HG02840 (cell line): ENCODE data around the gene ENOPH1.
"Not testable (repeated sequence)": the region's sequence is repeated elsewhere in the genome, so short reads cannot be mapped to it uniquely, and the experiment has no call there.

Experiments
- ATAC-seq: cut with Tn5 transposase; IDR thresholded peaks from one replicate; pipeline ENCODE4 v1.9.1; 2021; ENCODE audit warnings: mild to moderate bottlenecking, moderate library complexity, moderate number of reproducible peaks; ENCODE audit not compliant: unreplicated experiment, low FRiP score

ENOPH1 gene

GRCh38 chr4:82463221-82463620, 32.8 kb downstream of the ENOPH1 start:
- ATAC-seq: no peak

DNA sequence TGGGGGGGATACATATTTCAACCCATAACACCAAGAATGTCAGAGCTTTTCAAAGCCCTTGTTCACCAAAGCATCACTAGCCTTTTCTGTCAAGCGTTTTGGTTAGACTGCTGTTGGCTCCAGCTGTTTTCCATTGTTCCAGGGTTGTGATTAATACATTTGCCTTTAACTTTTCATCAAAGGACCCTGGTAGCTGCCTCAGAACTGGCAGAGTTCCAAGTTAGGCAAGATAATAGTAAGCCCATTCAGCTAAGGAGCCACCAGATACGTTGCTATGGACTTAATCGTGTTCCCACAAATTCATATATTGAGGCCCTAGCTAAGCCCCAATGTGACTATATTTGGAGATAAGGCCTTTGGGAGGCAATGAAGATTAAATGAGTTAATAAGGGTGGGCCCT, 37.1 kb downstream of the ENOPH1 start:
- no peak for ATAC-seq

DNA sequence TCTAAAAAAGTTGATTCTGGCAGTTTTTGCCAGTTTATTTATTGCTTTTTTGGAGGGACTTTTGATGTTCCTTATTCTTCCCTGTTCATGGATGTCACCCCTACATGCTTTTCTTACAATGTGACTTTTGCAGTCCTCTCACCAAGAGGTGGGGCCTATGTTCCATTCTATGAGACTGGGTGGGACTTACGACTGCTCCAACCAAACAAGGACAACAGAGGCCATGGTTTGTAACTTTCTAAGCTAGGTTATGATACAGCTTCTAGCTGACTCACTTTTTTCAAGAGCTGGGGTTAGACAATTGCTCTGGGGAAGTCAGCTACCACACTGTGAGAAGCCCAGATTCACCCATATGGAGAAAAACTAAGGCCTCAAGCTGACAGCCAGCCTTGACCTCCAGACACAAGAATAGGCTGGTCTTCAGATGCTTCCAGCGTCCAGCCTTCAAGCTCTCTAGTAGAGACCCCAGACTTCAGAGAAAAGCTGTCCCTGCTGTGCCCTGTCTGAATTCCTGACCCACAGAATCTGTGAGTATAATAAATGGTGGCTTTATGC, 39.5 kb downstream of the ENOPH1 start:
- no peak for ATAC-seq

DNA sequence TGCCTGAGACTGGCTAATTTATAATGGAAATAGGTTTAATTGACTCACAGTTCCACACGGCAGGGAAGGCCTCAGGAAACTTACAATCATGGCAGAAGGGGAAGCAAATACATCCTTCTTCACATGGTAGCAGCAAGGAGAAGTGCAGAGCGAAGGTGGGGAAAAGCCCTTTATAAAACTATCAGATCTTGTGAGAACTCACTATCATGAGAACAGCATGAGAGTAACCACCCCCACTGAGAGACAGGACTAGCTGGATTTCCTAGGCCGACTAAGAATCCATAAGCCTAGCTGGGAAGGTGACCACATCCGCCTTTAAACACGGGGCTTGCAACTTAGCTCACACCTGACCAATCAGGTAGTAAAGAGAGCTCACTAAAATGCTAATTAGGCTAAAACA, 42.7 kb downstream of the ENOPH1 start:
- not testable (repeated sequence) for ATAC-seq

DNA sequence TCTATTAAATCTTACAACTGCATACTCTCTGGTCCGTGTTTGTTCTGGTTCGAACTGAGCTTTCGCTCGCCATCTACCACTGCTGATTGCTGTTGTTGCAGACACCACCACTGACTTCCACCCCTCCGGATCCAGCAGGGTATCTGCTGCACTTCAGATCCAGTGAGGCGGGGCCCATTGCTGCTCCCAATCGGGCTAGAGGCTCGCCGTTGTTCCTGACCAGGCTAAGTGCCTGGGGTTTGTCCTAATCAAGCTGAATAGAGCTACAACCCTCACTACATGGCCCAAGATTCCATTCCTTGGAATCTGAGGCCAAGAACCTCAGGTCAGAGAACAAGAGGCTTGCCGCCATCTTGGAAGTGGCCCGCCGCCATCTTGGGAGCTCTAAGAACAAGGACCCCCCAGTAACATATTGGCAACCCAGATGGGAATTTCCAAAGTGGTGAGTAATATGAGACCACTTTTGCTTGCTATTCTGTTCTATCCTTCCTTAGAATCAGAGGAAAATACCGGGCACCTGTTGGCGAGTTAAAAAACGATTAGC, 43.3 kb downstream of the ENOPH1 start:
- ATAC-seq: no peak

GRCh38 chr4:82475931-82476330, 45.5 kb downstream of the ENOPH1 start:
- ATAC-seq: not testable (repeated sequence)

DNA sequence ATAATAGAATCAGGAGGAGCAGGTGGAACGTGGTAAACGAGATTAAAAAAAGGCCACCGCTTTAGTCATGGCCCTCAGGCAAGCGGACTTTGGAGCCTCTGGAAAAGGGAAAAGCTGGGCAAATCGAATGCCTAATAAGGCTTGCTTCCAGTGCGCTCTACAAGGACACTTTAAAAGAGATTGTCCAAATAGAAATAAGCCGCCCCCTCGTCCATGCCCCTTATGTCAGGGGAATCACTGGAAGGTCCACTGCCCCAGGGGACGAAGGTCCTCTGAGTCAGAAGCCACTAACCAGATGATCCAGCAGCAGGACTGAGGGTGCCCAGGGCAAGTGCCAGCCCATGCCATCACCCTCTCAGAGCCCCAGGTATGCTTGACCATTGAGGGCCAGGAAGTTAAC, 47.1 kb downstream of the ENOPH1 start:
- ATAC-seq: not testable (repeated sequence)

- no peak for ATAC-seq
Observed at GRCh38 chr4:82479562-82479961, 49.2 kb downstream of the ENOPH1 start.

- ATAC-seq: no peak
Observed at GRCh38 chr4:82480771-82481505, 50.5 kb downstream of the ENOPH1 start.

GRCh38 chr4:82481506-82481840, 51.1 kb downstream of the ENOPH1 start:
- ATAC-seq: no peak

DNA sequence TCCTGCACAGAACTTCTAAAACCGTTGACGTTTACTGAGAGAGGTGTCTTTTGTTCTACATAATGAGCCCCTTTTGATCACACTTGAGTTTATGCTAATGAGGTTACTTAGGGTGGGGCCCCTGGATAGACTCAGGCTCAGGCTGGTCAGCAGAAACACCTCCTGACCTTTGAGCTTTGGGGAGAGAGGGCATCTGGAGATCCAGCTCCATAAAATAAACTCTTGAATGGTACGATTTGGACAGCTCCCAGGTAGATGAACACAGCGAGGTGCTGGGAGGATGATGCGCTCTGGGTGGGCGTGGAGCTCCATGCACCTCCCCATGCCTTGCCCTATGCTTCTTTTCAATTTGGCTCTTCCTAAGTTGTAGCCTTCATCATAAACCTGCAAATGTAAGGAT, 52.0 kb downstream of the ENOPH1 start:
- ATAC-seq: no peak

DNA sequence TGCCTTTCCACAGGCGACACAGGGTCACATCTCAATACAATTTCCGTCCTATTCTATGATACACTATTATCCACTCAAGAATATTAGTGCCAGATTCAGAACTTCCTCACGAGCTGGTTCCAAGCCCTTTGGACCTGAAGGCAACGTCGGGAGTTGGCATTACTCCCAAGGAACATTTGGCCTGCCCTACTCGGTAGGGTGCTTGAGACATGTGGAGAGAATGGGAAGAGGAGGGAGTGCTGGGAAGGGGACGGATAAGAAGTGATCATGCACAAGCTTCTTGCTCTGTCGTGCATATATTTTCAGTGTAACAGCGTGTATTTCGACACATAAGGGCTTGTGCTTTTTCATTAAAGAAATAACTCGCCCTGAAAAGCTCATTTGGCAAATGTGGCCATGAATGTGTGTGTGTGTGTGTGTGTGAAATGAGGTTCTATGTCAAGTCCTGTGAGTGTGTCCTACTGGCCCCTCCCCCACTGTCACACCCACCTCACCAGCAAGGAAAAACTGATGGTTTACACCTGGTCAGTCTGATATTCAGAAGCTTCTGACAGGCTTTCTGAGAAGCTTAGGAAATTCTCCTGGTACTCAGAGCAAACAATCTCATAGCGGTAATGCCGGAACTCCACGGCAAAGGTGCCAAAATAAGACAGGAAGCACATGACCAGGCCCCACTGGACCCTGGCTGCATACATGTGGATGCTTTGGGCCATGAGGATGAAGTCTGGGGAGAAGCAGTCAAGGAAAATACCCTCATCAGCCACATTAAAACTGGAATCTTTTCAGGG, 54.8 kb downstream of the ENOPH1 start:
- no peak for ATAC-seq

- ATAC-seq: no peak
Observed at GRCh38 chr4:82489076-82489475, 58.7 kb downstream of the ENOPH1 start.

DNA sequence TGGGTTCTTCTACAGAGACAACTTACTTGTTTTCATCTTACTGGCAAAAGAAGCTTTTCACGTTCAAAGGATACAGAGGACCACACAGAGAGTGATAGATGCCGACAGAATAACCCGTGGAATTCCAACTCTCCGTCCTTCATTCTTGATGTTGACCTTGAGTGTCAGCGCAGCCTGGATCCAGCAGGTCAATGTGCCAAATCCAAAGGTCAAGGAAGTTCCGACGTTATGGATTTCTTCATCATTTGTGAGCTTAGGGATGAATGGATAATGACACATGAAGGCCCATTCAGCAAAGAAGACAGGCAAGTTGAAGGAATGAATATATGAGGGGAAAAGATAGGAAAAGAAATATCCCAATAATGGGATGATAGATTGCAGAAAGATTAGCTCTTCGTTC, 59.6 kb downstream of the ENOPH1 start:
- no peak for ATAC-seq

DNA sequence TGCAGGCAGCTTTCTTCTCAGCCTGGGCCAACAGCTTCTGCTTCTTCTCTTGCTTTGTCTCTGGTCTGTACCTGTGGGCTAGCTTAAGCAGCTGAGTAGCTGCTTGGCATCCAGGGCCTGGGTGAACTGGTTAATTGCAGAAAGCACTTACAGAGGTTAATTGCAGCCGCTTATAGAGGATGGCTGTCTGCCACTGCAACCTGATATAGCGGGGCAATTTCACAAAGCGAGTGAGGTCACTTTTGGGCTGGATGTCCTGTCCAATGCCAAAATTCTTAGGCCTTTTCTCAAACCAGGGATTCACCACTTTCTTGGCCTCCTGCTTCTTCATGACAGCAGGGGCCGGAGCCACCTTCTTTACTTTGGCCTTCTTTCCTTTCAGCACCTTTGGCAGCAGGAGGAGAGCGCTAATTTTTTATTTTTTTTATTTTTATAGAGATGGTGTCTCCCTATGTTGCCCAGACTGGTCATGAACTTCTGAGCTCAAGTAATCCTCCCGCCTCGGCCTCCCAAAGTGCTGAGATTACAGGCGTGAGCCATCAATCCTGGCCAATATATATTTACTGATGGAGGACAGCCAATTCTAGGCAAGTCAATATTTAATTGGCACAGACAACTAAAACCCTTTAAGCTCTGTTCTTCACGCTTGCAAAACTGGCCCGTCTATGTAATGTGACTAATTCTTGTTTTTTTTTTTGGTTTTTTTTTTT, 61.0 kb downstream of the ENOPH1 start:
- no peak for ATAC-seq

DNA sequence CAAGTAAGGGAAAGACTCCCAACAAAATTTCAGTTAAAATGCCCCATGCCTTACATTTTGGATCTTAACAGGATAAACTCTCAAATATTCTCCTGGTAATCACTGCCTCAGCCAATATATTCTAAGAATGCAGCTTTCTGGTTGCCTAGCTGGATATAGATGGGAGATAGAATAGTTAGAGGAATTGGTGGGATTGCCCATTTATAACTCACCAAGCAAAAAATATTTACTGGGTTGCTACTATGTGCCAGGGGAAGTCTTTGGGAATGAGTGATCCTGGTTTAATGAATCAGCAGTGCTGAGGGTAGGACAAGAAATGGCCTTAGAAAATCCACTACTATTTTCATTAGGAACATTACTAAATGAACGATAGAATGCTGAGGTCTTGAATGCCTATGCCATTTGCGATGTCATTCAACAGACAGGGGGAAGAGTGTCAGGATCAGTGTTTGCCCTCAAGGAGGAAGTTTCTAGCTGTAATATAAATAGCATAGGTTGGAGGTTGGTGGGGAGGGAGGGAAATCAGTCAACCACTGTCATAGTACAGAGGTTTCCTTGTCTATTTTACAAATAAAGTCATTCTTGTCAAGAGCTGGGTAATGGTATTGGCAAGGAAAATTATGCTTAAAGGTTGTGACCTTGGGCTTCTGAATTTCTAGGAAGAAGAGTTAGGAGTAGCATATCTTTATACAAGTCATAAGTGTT, 63.5 kb downstream of the ENOPH1 start:
- ATAC-seq: no peak

- ATAC-seq: no peak
Observed at GRCh38 chr4:82495666-82496065, 65.3 kb downstream of the ENOPH1 start.

- no peak for ATAC-seq
Observed at GRCh38 chr4:82496349-82496748, 66.0 kb downstream of the ENOPH1 start.

GRCh38 chr4:82499738-82500434, 69.5 kb downstream of the ENOPH1 start:
- no peak for ATAC-seq
